GM18867 (cell line): ENCODE results near the gene STAG1.
"Not testable (repeated sequence)": the region's sequence is repeated elsewhere in the genome, so short reads cannot be mapped to it uniquely, and the experiment has no call there.

Experiments used
- ATAC-seq: cut with Tn5 transposase; IDR thresholded peaks from one replicate; pipeline ENCODE4 v1.9.1; 2021; ENCODE audit warnings: mild to moderate bottlenecking, moderate library complexity; ENCODE audit not compliant: unreplicated experiment

Gene STAG1

DNA sequence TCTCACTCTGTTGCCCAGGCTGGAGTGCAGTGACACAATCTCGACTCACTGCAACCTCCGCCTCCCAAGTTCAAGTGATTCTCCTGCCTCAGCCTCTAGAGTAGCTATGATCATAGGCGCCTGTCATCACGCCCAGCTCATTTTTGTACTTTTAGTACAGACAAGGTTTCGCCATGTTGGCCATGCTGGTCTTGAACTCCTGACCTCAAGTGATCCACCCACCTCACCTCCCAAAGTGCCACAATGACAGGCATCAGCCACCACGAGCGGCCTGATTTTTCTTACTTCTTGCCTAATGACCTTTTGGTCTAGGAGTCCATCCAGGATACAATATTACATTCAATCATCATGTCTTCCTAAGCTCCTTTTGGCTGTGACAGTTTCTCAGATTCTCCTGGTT is 146.0 kb downstream of the STAG1 start:
- ATAC-seq: not testable (repeated sequence)

DNA sequence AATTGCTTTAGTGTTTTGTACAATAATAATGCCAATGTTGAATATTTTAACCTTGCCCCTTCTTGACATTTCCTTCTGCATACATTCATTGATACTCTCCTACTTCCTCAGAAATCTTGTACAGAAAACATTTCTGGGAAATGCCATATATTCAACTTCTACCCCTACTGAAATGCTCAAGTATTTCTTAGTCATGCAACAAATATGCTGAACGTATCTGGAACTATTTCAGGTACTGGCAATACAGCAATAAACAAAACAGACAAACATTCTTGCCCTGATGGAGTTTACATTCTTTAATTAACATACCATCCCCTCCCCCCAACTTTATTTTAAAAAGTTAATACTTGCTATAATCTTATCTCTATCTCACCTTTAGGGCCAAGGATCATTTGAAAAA is 147.2 kb downstream of the STAG1 start:
- ATAC-seq: no peak

DNA sequence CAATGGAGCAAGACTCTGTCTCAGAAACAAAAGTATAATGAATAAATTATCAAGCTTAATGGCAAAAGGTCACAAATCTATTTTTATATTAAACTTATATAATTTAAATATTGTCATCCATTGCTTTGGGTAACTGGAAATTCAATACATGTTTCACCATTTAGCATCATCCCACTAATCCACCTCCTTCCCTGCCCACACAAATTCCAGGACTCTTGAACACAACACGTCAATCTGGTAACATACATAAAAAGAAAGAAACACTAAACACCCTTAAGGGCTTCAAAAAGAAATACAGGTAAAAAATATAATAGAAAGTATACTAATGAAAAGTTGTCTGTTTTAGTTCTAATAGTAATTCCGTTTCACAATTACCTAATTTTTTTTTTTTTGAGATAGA is 149.4 kb downstream of the STAG1 start:
- ATAC-seq: no peak

- ATAC-seq: no peak
These were observed 156.1 kb downstream of the STAG1 start for GRCh38 chr3:136595913-136596697.

DNA sequence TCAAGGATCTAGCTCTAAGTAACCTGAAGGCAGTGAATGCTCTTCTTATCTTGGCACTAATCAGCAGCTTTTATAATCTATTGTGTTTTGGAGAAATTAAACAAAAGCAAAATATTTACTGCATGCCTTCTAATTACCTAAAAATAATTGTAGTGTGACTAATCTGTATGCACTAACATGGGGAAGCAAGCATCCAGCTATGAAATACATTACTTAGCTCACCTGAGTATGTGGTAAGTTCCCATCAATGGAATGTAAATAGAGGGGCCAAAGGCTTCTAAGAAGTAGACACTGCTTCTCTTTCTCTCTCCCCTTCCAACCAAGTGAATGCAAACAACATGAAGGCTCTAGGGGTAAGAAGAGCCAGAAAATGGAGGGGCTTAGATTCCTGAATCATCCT is 165.6 kb downstream of the STAG1 start:
- ATAC-seq: no peak

DNA sequence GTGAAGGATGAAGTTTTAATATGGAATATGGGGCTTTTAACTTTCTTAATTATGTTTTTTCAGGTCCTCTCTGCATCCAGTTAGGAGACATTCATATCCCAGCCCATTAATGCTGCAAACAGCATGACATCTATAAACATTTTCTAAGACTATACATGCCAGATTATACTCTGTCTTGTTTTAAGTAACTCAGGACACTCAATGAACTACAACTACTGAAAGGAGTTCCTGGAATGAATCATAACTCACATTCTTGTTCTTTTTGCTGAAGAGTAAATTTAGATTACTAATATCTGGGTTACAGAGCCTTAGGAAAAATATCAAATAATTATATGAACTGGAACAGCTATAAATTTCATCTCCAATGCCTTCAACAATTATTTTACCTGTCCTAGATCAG is 167.4 kb downstream of the STAG1 start:
- no peak for ATAC-seq

DNA sequence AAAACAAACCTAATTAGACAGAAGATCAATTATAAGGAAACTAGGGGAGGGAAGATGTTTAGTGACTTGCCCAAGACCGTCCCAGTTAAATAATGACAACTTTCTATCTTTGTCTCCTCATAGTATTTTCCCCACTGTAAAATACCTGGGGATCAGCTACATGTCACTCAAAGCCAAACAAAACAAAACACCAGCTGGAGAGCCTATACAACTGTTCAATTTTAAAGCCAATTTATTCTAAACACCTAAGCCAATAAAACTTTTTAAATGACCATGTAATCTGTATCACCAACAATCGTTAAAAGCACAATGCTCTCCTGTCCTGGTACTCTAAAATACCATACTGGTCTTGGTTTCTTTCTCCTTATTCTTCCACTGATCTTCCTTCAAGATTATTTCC is 168.4 kb downstream of the STAG1 start:
- no peak for ATAC-seq

- no peak for ATAC-seq
These were observed 174.4 kb downstream of the STAG1 start for GRCh38 chr3:136577791-136578190.

GRCh38 chr3:136576279-136577009 is 175.7 kb downstream of the STAG1 start:
- ATAC-seq: no peak

DNA sequence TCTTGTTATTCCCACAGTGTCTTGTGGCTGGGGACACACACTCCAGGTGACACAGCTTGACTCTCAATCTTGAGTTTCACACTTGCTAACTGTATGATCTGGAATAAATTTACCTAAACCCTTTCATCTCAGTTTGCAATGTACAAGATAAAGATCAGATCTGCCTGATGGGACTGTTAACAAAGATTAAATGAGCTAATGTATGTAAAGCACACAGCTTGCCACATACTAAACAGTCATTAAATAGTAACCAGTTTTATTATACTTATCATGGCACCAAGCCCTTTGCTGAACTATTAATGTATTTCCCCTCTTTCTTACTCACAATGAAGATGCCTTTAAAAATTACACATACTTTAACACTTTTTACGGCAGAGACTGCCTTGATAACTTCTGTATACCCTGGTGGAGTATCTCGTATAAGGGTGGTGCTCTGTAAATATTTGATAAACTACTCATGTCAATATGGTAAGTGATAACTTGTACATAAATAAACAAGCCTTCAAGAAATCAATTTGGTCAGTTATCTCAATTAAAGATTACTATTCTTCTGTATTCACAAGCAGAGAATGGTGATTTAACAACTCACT is 184.5 kb downstream of the STAG1 start:
- no peak for ATAC-seq

- not testable (repeated sequence) for ATAC-seq
These were observed 187.2 kb downstream of the STAG1 start for GRCh38 chr3:136564962-136565361.

DNA sequence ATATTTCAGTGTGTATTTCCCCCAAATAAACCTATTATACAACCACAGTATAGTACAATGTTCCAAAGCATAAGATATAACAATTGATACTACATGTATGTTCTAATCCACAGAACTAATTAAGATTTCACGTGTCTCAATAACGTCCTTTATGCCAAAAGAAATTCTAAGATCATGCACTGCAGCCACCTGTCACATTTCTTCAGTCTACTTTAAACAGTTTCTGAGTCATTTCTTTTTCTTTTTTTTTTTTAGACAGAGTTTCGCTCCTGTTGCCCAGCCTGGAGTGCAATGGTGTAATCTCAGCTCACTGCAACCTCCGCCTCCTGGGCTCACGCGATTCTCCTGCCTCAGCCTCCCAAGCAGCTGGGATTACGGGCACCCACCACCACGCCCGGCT is 190.2 kb downstream of the STAG1 start:
- no peak for ATAC-seq

- ATAC-seq: no peak
These were observed 192.3 kb downstream of the STAG1 start for GRCh38 chr3:136559896-136560295.

- ATAC-seq: not testable (repeated sequence)
These were observed 202.7 kb downstream of the STAG1 start for GRCh38 chr3:136549461-136549860.

DNA sequence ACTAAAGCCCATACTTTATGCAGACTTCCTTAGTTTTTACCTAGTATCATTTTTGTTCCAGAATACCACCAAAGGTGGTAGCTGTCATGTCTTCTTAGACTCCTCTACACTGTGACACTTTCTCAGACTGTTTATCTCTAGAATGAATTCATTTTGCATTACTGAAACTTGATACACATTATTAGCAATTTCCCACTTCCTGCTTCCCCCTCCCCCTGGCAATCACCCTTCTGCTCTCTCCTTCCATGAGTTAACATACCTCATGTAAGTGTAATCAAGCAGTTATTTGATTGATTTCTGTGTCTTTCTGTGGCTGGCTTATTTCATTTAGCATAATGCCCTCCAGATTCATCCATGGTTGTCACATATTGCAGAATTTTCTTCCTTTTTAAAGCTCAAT is 204.9 kb downstream of the STAG1 start:
- no peak for ATAC-seq

GRCh38 chr3:136546720-136547119 is 205.5 kb downstream of the STAG1 start:
- ATAC-seq: no peak

GRCh38 chr3:136545664-136546268 is 206.4 kb downstream of the STAG1 start:
- ATAC-seq: no peak

DNA sequence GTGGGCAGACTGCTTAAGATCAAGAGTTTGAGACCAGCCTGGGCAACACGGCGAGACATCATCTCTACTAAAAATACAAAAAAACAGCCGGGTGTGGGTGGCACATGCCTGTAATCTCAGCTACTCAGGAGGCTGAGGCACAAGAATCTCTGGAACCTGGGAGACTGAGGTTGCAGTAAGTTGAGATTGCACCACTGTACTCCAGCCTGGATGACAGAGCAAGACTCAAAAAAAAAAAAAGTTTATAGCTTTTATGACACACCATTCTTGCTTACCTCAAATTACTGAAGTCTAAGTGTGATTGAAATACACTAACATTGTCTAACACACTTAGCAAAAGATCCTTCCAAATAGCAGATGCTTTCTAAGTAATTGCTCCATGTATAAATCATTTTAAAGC is 207.6 kb downstream of the STAG1 start:
- ATAC-seq: no peak

DNA sequence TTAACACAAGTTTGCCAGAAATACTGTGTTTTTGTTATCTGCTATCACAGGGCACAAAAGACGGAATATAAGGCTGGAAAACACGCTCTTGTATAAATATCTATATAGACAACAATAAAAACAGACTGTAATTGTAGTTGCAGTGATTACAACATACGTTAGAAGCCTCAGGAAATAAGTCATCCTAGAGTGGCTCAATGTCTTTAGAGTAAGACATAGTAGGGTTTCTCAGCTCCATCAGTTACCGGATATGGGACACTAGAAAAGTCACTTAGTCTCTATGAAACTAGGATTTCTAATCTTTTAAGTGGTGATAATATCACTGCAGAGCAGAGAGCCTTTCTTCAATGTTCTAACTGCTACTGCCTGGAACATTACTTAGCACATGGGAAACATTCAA is 208.8 kb downstream of the STAG1 start:
- no peak for ATAC-seq

DNA sequence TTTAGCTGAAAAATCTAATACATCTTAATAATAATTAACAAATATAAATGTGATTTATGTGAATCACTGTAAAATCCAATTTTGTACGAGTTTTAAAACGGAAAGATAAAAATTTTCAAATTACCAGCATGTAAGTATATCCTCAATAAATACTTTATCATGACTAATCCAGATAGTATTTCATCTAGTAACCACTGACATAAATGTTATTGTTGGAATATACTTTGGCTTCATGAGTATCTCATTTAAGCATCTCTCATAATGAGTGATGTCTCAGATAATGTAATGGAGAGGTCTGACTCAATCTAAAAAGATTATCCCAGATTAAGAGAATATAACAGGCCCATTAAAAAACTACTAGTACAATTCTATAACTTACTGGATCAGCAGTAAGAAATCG is 216.3 kb downstream of the STAG1 start:
- no peak for ATAC-seq

GRCh38 chr3:136532766-136533165 is 219.4 kb downstream of the STAG1 start:
- no peak for ATAC-seq

DNA sequence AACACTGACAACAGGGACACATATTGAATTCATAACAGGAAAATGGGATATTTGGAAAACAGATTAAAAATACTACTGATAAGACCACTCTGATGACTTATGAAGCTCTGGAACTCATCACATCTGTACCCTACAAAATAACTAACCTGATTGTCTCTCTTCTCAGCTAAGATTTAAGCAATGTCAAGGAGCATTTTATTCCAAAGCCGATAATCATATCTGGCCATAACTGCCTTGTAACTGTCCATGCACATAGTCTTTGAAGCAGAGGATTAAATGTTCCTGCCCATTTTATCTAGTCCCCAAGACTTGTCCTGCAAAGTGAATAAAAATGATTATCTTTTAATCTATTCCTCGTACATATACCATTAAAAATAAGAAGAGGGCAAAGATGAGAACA is 234.1 kb downstream of the STAG1 start:
- ATAC-seq: no peak
